GM23338 (cell line): ENCODE data around the gene MT1HL1. TPM values are rescaled to one million over a fixed set of nuclear protein-coding genes. Genes with fewer than 3 reads are reported as not detected.
A peak's percentile ranks its signal among the peaks of the same experiment; 100 is the strongest.

ENCODE experiments used
- ATAC-seq: fragments of 200-7000 bp; cut with Tn5 transposase; 3 replicates; pipeline ENCODE4 v1.9.1; 2020
- DNase-seq: peaks from one replicate; pipeline ENCODE4 v3.0.0-alpha.2; 2015; ENCODE audit warnings: low spot score
- H2AFZ ChIP-seq: fragments of 200-600 bp; sonication (generic); 2 replicates; pipeline ENCODE4 v1.8.0; 2016; ENCODE audit warnings: antibody characterized with exemption, mild to moderate bottlenecking, moderate library complexity
- H3F3A ChIP-seq: fragments of 200-600 bp; sonication (generic); replicated peaks from 2 replicates; pipeline ENCODE4 v1.8.0; 2017; ENCODE audit warnings: antibody characterized with exemption, mixed run types, low read depth
- H3K27ac ChIP-seq: fragments of 200-600 bp; sonication (generic); 2 replicates; pipeline ENCODE4 v1.6.1; 2016; ENCODE audit warnings: low read depth
- H3K27me3 ChIP-seq: fragments of 200-600 bp; sonication (generic); 2 replicates; pipeline ENCODE4 v1.8.0; 2016; ENCODE audit warnings: mild to moderate bottlenecking, mixed run types, moderate library complexity; ENCODE audit not compliant: insufficient read depth
- H3K36me3 ChIP-seq: fragments of 200-600 bp; sonication (generic); 2 replicates; pipeline ENCODE4 v1.8.0; 2016; ENCODE audit warnings: mild to moderate bottlenecking; ENCODE audit not compliant: insufficient read depth
- H3K4me1 ChIP-seq: fragments of 200-600 bp; sonication (generic); 2 replicates; pipeline ENCODE4 v1.8.0; 2016; ENCODE audit warnings: mild to moderate bottlenecking, moderate library complexity; ENCODE audit not compliant: insufficient read depth
- H3K4me2 ChIP-seq: fragments of 200-600 bp; sonication (generic); 2 replicates; pipeline ENCODE4 v1.7.1; 2017; ENCODE audit warnings: mixed run types
- H3K4me3 ChIP-seq: fragments of 200-600 bp; sonication (generic); 2 replicates; pipeline ENCODE4 v1.6.1; 2016; ENCODE audit warnings: mixed run types
- H3K79me2 ChIP-seq: fragments of 200-600 bp; sonication (generic); replicated peaks from 2 replicates; pipeline ENCODE4 v1.8.0; 2017; ENCODE audit warnings: mild to moderate bottlenecking; ENCODE audit not compliant: insufficient read depth
- H3K9me2 ChIP-seq: fragments of 200-600 bp; sonication (generic); 2 replicates; pipeline ENCODE4 v1.8.0; 2017; ENCODE audit not compliant: insufficient read depth
- H4K20me1 ChIP-seq: fragments of 200-600 bp; sonication (generic); replicated peaks from 2 replicates; pipeline ENCODE4 v1.8.0; 2017; ENCODE audit warnings: mild to moderate bottlenecking; ENCODE audit not compliant: insufficient read depth
- H3K27ac Mint-ChIP-seq: 2 replicates; pipeline ENCODE4 v1.8.0; 2020; ENCODE audit warnings: inconsistent platforms, mild to moderate bottlenecking, moderate library complexity, mixed read lengths
- H3K27me3 Mint-ChIP-seq: 3 replicates; pipeline ENCODE4 v1.8.0; 2022; ENCODE audit warnings: low read depth, mild to moderate bottlenecking, moderate library complexity, mixed read lengths, inconsistent platforms; ENCODE audit not compliant: insufficient read depth, poor library complexity
- H3K36me3 Mint-ChIP-seq: 3 replicates; pipeline ENCODE4 v1.8.0; 2021; ENCODE audit warnings: low read depth, mild to moderate bottlenecking, inconsistent platforms, moderate library complexity, mixed read lengths
- H3K4me1 Mint-ChIP-seq: 3 replicates; pipeline ENCODE4 v1.8.0; 2020; ENCODE audit warnings: mild to moderate bottlenecking, inconsistent platforms, mixed read lengths
- H3K4me3 Mint-ChIP-seq: 3 replicates; pipeline ENCODE4 v1.8.0; 2021; ENCODE audit warnings: moderate library complexity, mild to moderate bottlenecking, inconsistent platforms, mixed read lengths
- H3K9me3 Mint-ChIP-seq: 3 replicates; pipeline ENCODE4 v1.8.0; 2020; ENCODE audit warnings: moderate library complexity, mild to moderate bottlenecking, inconsistent platforms, mixed read lengths
- CREB1 ChIP-seq: fragments of 250-450 bp; sonication (Bioruptor Pico); IDR thresholded peaks from 2 replicates; pipeline ENCODE4 v1.5.0; 2020; ENCODE audit warnings: low read depth, mild to moderate bottlenecking, moderate library complexity
- CTCF ChIP-seq, 2 experiments: fragments of 200-600 bp in 1 of 2; sonication (generic) in 1 of 2; conservative IDR thresholded peaks; 2 replicates each; pipeline versions ENCODE4 v1.5.1 to v1.6.1; 2016 to 2017; ENCODE audit warnings: antibody characterized with exemption in 2 of 2, low read depth in 2 of 2, mild to moderate bottlenecking in 2 of 2, moderate library complexity in 1 of 2
- ETS1 ChIP-seq: IDR thresholded peaks from 2 replicates; pipeline ENCODE4 v1.6.1; 2016; ENCODE audit warnings: antibody characterized with exemption
- EZH2phosphoT487 ChIP-seq: fragments of 200-600 bp; sonication (generic); IDR thresholded peaks from one replicate; pipeline ENCODE4 v1.8.1; 2018; ENCODE audit warnings: antibody characterized with exemption; ENCODE audit not compliant: unreplicated experiment
- NANOG ChIP-seq: IDR thresholded peaks from 2 replicates; pipeline ENCODE4 v1.6.1; 2016; ENCODE audit warnings: antibody characterized with exemption, borderline replicate concordance
- REST ChIP-seq: IDR thresholded peaks from one replicate; pipeline ENCODE4 v1.6.1; 2018; ENCODE audit warnings: antibody characterized with exemption; ENCODE audit not compliant: unreplicated experiment
- STAT1 ChIP-seq: IDR thresholded peaks from one replicate; pipeline ENCODE4 v1.6.1; 2016; ENCODE audit warnings: antibody characterized with exemption; ENCODE audit not compliant: unreplicated experiment
- ZNF114 ChIP-seq: fragments of 250-450 bp; sonication (Bioruptor Pico); IDR thresholded peaks from 2 replicates; pipeline ENCODE4 v1.5.0; 2020; ENCODE audit warnings: mild to moderate bottlenecking, moderate library complexity
- ZNF462 ChIP-seq: fragments of 250-450 bp; sonication (Bioruptor Pico); IDR thresholded peaks from 2 replicates; pipeline ENCODE4 v1.5.0; 2020; ENCODE audit warnings: mild to moderate bottlenecking, moderate library complexity
- polyA plus RNA-seq: library from polyadenylated mRNA; unstranded; fragments of >200 nt; fragmentation: Nextera tagmentation; extraction: Ambion mirVana; gene quantifications from 2 replicates; pipeline ENCODE4 v1.2.1, GENCODE V29; 2016
- total RNA-seq: library from RNA; depleted of rRNA; stranded (reverse); fragments of >200 nt; shearing (Covaris generic); gene quantifications from 2 replicates; pipeline ENCODE4 v1.2.3, GENCODE V29; 2014

Gene MT1HL1
- total and polyA plus RNA-seq, 2 experiments from 2014 or later = not detected

- TF ChIP-seq ZNF462 (CRISPR knock-in tag) (no peak), CREB1 (CRISPR knock-in tag) (no peak), STAT1 (no peak), EZH2phosphoT487 (no peak), NANOG (no peak), ZNF114 (no peak)
Measured at GRCh38 chr1:237033061-237033460, 28.8 kb upstream of the MT1HL1 start (continued).

GRCh38 chr1:237032029-237032428 is 27.8 kb upstream of the MT1HL1 start:
- TF ChIP-seq REST (no peak), EZH2phosphoT487 (no peak), ZNF114 (no peak), CREB1 (CRISPR knock-in tag) (no peak), ETS1 (no peak), CTCF (conservative IDR thresholded peaks at IDR 0.05; ENCODE audit: low read depth in 2 of 2) (no peak)
- Histone ChIP-seq H3K4me3 (no peak overlapping the region), H3F3A (no peaks in the 10 kb centered on the region; the same call in 1 of the 2 replicates), H3K4me2 (peak overlapping the region; percentile 33), H2AFZ (peak overlapping the region; percentile 73), H4K20me1 (no peaks in the 10 kb centered on the region), H3K27ac (no peak overlapping the region), H3K36me3 (no peaks in the 10 kb centered on the region), H3K27me3 (no peaks in the 10 kb centered on the region), H3K79me2 (no peaks in the 10 kb centered on the region), H3K9me2 (peaks cover 6% of the 10 kb centered on the region; the same call in 1 of the 2 replicates), H3K4me1 (peaks cover 13% of the 10 kb centered on the region)
- Mint-ChIP-seq H3K36me3 (no peaks in the 10 kb centered on the region), H3K27ac (peak overlapping the region; percentile 50; the same call in 1 of the 2 replicates), H3K4me1 (peaks cover 25% of the 10 kb centered on the region), H3K9me3 (no peaks in the 10 kb centered on the region; the same call in 2 of the 3 replicates), H3K4me3 (no peak overlapping the region), H3K27me3 (peaks cover 9% of the 10 kb centered on the region)
- peak; percentile 84 for ATAC-seq
- DNase-seq = peak; percentile 44
